Fibroblast of the aortic adventitia (primary cell): ENCODE results near the gene TRIP6. TPM values are rescaled to one million over a fixed set of nuclear protein-coding genes. Genes with fewer than 3 reads are reported as not detected.

Source experiments
- DNase-seq: peaks from one replicate; pipeline ENCODE4 v3.0.0-alpha.2; 2010; ENCODE audit warnings: low read depth
- H3K4me3 ChIP-seq: 2 replicates; pipeline ENCODE4 v1.5.1; 2011; ENCODE audit warnings: low read depth, mild to moderate bottlenecking, control low read depth, low read length, moderate library complexity
- CTCF ChIP-seq: IDR thresholded peaks from 2 replicates; pipeline ENCODE4 v1.5.1; 2011; ENCODE audit warnings: mild to moderate bottlenecking, low read length, control low read depth, inconsistent platforms; ENCODE audit not compliant: insufficient read depth
- total RNA-seq: library from RNA; depleted of rRNA; stranded (reverse); fragments of >200 nt; gene quantifications from 2 replicates; pipeline ENCODE4 v1.2.3, GENCODE V29; 2012; ENCODE audit warnings: low replicate concordance

Gene TRIP6
- total RNA-seq, 1 donor, result 71.4 TPM

DNA sequence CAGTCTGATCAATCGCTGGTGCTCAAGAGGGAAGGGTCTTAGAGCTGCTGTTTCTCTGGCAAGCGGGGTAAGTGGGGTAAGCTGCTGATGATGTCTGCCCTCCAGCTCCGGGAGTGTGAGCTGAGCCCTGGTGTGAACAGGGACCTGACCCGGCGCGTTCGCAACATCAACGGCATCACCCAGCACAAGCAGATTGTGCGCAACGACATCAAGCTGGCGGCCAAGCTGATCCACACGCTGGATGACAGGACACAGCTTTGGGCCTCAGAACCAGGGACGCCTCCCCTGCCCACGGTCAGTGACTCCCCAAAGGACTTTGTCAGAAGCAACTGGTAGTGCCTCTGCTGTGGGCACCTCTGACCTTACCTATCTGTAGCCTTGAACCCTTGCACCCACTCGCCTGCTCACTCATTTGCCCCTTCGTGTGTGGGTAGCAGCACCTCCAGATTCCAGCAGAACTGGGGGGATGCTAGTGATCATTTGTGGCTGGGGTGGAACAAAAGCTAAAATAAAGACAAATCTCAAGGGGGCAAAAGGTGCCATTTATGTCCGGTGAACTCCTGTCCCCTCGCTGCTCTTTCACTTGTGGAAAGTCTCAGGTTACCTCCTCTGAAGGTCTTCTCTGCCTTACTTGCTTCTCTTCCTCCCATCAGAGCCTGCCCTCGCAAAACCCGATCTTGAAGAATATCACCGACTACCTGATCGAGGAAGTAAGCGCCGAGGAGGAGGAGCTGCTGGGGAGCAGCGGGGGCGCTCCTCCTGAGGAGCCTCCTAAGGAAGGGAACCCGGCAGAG lies 19.2 kb downstream of the TRIP6 start:
- no peak overlapping the region for H3K4me3 ChIP-seq
- DNase-seq, result no peak
- no peak for TF ChIP-seq CTCF

GRCh38 chr7:100886936-100887515 lies 19.8 kb downstream of the TRIP6 start:
- no peak for DNase-seq
- no peak for TF ChIP-seq CTCF
- H3K4me3 ChIP-seq, result no peak overlapping the region

- H3K4me3 ChIP-seq, result peak overlapping the region; percentile 80
- DNase-seq, result no peak
- TF ChIP-seq CTCF, result no peak
Observed at GRCh38 chr7:100887516-100888290, 20.5 kb downstream of the TRIP6 start.

DNA sequence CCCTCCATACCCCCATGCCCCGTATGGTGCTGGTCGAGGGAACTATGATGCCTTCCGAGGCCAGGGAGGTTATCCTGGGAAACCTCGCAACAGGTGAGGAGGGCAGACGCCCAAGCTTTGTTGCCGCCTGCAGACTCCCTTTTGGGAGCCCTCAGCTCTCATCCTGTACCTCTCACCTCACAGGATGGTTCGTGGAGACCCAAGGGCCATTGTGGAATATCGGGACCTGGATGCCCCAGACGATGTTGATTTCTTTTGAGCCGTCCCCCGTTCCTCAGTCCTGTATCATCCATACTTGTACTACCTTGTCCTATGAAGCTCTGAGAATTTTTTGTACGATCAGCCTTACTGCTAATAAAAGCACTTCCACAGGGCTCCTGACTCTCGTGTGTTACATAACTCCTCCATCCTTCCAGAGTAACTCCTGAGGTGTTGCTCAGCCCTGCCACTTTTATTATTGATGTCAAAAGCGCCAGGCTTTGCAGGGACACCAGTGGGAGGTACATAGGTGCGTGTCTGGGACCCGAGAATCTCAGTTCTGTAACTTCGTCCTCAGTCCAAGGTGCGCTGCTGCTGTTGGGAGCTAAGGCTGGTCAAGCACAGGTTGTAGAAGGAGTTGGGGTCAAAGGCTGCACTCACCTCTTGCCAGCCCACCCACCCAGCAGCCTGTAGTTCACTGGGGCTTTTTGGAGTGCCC lies 21.3 kb downstream of the TRIP6 start:
- DNase-seq, result no peak

GRCh38 chr7:100888988-100889750 lies 22.0 kb downstream of the TRIP6 start, which contains the start of gene UFSP1:
UFSP1 (minus strand) TSS chr7:100889715; CDS start chr7:100889271, 444 bp downstream.
- peak; percentile 1 for TF ChIP-seq CTCF
- no peak for DNase-seq
- H3K4me3 ChIP-seq, result peak within 1 kb of the TSS; percentile 80

More for the DNA sequence above, 21.3 kb downstream of the TRIP6 start:
- peak overlapping the region; percentile 80 for H3K4me3 ChIP-seq
- TF ChIP-seq CTCF, result no peak
